CD4-positive, alpha-beta T cell treated with Interleukin-21 for 1 hour (primary cell): ENCODE data around the gene DKC1.
A peak's percentile ranks its signal among the peaks of the same experiment; 100 is the strongest.

Experiments used
- DNase-seq: peaks from one replicate; pipeline ENCODE4 v3.0.0-alpha.2; 2020

The DKC1 gene

GRCh38 chrX:154762537-154763296 is at the start of gene DKC1:
Gene DKC1 (plus strand): TSS chrX:154762864. CDS start chrX:154762966, 102 bp downstream.
- peak; percentile 95 for DNase-seq

DNA sequence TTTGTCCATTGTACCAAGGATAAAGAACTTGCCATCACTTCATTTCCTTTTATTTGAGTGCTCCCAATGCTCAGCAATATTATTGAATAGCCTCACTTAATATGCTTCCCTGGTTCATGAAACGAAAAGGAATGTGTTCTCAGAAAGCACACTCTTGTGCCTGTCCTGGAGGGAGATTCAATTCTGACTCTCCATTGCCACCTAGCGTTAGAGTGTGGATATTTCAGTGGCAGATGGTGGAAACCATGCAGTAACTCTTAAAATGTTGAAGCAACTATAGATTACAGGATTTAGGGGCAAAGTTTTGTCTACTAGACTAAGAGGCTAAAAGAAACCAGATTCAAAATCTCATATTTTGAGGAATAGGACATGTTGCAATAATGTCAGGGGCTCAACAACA is 47.7 kb upstream of the DKC1 start:
- peak; percentile 71 for DNase-seq

GRCh38 chrX:154715825-154716224 is 46.8 kb upstream of the DKC1 start:
- no peak for DNase-seq

DNA sequence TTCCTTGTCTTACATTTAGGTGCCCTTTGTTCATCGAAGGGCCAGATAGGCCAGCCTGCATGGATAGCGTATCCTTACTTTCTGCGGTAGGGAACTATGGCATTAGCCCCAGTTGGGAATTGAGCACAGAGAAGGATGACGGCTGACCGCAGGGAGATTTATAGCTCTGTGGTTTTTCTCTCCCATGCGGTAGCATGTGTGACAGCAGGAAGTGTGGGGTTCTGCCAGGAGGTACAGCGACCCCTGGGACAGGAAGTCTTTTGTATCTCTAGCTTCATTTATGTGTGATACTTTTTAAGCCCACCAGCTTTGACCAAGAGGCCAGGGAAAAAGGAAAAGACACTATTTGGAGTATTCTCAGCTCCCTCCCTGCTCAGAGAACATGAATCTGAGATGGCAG is 44.8 kb upstream of the DKC1 start:
- DNase-seq = peak; percentile 55

GRCh38 chrX:154718616-154719015 is 44.0 kb upstream of the DKC1 start:
- no peak for DNase-seq

GRCh38 chrX:154719132-154719675 is 43.5 kb upstream of the DKC1 start:
- peak; percentile 74 for DNase-seq

- no peak for DNase-seq
Observed at GRCh38 chrX:154720067-154720466, 42.6 kb upstream of the DKC1 start.

DNA sequence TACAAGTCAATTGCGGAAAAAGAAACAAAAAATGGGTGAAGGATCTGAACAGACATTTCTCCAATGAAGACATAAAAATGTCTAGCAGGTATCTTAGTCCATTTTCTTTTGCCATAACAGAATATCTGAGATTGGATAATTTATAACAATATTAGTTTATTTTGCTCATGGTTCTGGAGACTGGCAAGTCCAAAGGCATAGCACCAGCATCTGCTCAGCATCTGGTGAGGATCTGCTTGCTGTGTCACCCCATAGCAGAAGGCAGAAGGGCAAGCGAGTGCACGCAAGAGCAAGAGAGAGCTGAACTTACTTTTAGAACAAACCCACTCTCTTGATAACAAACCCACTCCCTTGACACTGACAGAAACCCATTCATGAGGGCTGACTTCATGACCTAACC is 41.5 kb upstream of the DKC1 start:
- no peak for DNase-seq

GRCh38 chrX:154724993-154725756 is 37.5 kb upstream of the DKC1 start:
- peak; percentile 49 for DNase-seq

GRCh38 chrX:154727418-154727817 is 35.2 kb upstream of the DKC1 start:
- DNase-seq = no peak

DNA sequence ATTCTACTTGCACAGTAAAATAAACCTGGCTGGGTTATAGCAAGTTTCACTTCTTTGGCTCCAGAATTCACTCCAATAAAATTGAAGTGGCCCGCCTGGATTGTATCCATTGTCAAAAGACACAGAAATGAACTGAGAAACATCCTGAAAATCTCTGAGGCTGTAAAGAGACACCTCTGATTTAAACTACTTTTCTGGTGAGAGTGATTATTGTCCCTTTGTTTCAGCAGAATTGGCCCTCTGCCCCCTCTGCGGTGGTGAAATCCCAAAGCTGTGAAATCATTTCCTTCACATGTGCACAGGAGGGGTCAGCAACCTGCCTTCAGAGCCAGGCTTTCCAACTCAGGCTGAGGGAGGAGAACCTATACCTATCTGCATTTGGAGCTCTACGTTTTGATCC is 34.8 kb upstream of the DKC1 start:
- DNase-seq = no peak

DNA sequence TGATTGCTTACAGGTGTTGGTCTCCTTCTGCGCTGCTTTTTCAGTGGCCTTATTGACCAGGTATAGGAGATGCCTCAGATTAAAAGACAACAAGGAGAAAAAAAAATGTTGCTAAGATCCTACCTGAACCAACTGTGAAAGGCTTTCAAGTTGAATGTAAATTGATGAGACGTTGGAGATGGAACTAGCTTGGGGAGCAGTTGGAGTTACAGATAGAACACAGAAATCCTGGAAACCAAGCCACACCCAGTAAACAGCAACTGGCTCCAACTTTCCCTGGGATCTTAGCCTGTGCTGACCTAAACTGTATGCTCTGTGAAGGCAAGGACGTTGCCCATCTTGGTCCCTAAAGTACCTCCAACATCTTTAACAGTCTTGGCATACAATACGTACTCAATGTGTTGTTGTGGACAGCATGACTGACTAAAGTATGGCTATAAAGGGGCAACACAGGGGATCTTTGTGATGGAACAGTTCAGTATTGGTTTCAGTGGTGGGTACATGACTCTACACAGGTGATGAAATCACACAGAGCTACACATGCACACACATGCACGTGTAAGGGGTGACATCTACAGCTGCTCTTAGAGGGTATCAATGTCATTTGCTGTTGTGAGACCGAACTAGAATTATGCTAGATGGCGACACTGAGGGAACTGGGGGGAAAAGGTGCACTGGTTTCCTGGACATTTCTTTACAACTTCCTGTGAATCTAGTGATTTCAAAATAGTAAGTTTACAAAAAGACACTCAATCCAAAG is 34.1 kb upstream of the DKC1 start:
- no peak for DNase-seq

DNA sequence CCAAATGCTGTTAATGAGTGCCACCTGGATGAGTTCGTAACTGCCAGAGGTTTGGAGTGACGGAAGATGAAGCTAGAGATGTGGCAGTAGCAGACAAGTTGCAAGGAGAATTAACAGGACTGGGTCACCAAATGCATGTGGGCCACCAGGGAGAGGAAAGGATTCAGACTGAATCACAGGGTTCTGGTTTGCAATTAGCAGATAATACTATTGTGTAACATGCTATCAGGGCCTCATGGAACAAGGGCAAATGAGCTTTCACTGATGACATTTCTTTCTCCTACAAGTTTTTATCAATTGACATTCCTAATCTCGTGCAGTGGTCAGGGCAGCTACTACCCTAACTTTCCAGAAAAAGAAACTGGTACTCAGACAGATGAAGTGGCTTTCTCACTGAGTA is 33.2 kb upstream of the DKC1 start:
- DNase-seq = no peak

- DNase-seq = no peak
Observed at GRCh38 chrX:154730253-154730891, 32.3 kb upstream of the DKC1 start.

DNA sequence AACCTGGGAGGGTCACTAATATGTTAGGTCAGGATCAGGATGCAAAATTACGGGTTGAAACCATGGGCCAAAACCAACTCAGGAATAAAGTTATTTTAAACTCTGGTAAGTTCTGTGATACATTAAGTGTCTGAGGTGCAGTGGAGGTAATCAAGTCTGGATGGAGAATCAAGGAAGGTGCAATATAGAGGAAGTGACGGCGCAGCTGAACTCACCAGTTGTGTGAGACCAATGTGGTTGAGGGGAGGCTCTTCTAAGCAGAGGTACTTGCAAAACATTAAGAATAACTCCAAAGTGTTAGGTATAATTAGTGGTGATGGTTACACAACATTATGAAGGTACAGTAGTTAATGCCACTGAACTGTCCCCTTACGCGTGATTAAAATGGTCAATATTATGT is 31.5 kb upstream of the DKC1 start:
- peak; percentile 54 for DNase-seq

DNA sequence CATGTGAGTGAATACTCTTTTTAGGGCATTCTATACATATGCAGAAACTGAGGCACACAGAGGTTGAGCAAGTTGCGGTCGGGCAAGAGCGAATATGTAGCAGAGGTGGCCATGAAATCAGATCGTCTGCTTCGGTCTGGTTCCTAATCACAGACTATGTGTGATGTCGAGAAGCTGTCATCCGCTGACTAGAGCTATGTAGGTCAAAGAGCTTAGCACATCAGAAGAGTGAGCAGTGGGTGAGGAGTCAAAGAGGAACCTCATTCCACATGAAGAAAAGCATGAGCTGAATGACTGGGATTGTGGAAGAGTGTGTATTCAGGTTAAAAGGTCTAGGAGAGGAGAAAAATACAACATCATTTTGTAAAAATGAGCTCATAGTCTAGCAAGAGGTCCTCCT is 30.8 kb upstream of the DKC1 start:
- peak; percentile 56 for DNase-seq

GRCh38 chrX:154732421-154733065 is 30.1 kb upstream of the DKC1 start:
- no peak for DNase-seq

- no peak for DNase-seq
Observed at GRCh38 chrX:154733066-154733425, 29.6 kb upstream of the DKC1 start.

DNA sequence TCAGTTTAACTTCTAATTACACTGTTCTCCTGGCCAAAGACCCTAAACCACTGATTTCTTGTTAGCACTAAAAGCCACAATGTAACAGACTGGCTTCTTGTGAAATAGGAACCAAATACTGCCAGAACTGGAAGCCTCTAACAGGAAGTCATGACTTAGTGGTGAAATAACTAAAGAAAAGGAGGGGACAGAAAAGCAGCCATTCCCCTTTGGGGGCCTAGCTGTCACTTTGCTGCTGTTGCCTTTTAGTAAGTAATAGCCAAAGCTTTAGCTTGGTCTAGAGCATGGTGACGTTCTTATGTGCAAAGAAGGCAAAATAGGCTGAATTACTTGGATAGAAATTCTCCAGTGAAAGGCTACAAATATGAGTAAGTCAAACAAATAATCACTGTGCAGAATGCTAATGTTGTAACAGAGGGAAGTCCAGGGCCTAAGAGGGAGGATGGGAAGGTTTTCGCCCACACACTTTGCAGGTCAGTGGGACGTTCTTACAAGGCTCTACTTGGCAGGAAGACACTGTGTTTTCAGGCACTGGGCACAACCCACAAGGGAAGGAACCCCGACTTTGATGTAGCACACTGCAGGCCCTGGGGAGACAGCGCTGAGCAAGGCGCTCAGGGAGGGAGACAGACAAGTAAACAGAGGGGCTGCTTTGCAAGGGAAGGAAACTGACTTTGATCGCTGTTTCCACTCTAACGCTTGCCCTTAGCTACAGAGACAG is 28.4 kb upstream of the DKC1 start:
- DNase-seq = peak; percentile 66

DNA sequence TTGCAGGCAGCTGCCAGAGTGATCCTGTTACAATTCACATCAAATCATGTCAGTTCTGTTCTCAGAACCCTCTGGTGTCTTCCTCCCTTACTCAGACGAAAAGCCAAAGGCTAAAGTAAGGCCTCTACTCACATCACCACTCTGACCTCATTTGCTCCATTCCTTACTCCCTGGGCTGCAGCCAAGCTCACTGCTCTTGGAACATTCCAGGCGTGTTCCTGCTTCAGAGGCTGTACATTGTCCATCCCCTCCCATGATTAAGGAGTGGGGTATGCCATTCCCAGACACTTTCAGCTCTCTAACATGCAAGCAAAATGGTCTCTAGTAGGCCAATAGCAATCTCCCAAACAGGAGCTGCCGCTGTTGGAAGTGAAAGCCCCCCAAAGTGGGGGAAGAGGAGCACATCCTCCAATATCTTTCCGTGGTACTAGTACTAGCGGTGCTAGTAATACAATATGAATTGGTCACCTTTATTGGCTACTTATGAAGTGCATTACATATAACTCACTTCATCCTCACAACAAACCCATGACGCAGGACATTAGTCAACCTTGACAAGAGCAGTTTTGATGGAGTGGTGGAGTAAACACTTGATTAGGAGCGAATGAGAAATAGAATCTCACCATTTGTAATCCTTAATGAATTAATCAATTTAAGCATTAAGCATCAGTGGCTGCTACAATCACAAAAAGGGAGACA is 26.8 kb upstream of the DKC1 start:
- DNase-seq = no peak

- no peak for DNase-seq
Observed at GRCh38 chrX:154737136-154737535, 25.5 kb upstream of the DKC1 start.
